ENCODE results near the gene SPEM2.

DNA sequence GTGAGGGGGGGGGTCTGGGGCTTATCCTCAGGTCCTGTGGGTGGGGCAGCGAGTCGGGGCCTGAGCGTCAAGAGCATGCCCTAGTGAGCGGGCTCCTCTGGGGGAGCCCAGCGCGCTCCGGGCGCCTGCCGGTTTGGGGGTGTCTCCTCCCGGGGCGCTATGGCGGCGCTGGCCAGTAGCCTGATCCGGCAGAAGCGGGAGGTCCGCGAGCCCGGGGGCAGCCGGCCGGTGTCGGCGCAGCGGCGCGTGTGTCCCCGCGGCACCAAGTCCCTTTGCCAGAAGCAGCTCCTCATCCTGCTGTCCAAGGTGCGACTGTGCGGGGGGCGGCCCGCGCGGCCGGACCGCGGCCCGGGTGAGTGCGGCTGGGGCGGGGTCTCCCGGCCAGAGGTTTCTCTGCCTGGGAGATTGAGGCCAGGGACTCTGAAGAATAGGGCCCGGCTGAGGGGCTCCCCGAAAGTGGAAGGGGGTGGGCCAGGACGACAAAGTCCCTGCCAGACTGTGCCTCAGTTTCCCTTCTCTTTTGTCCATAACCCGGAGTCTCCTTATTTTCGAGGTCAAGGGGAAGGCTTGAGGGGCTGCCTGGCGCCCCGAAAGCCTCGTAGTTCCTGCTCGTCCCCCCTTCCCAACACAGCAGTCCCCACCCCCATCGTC, 14.2 kb downstream of the SPEM2 start, which contains the start of gene FGF11:
- no peak for TF ChIP-seq CEBPB (IDR thresholded peaks at IDR 0.05; ENCODE audit: low read depth, low read length)
- TF ChIP-seq, protein P1, sequence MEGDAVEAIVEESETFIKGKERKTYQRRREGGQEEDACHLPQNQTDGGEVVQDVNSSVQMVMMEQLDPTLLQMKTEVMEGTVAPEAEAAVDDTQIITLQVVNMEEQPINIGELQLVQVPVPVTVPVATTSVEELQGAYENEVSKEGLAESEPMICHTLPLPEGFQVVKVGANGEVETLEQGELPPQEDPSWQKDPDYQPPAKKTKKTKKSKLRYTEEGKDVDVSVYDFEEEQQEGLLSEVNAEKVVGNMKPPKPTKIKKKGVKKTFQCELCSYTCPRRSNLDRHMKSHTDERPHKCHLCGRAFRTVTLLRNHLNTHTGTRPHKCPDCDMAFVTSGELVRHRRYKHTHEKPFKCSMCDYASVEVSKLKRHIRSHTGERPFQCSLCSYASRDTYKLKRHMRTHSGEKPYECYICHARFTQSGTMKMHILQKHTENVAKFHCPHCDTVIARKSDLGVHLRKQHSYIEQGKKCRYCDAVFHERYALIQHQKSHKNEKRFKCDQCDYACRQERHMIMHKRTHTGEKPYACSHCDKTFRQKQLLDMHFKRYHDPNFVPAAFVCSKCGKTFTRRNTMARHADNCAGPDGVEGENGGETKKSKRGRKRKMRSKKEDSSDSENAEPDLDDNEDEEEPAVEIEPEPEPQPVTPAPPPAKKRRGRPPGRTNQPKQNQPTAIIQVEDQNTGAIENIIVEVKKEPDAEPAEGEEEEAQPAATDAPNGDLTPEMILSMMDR (IDR thresholded peaks at IDR 0.05; ENCODE audit: control extremely low read depth in 1 of 3, insufficient read depth in 1 of 3, low read depth in 1 of 3, low read length in 3 of 3), result no peak
- TF ChIP-seq HDAC2 (IDR thresholded peaks at IDR 0.05; ENCODE audit: borderline replicate concordance in 1 of 2, low read depth in 2 of 2, low read length in 2 of 2), result no peak
- TF ChIP-seq SP1 (IDR thresholded peaks at IDR 0.05; ENCODE audit: low read depth, low read length), result no peak
- TF ChIP-seq, protein P2, sequence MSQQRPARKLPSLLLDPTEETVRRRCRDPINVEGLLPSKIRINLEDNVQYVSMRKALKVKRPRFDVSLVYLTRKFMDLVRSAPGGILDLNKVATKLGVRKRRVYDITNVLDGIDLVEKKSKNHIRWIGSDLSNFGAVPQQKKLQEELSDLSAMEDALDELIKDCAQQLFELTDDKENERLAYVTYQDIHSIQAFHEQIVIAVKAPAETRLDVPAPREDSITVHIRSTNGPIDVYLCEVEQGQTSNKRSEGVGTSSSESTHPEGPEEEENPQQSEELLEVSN (IDR thresholded peaks at IDR 0.05), result no peak
- TF ChIP-seq TEAD4 (IDR thresholded peaks at IDR 0.05; ENCODE audit: low read depth, low read length), result no peak
- TF ChIP-seq EP300 (IDR thresholded peaks at IDR 0.05; ENCODE audit: borderline replicate concordance in 1 of 2, low read depth in 2 of 2, low read length in 2 of 2), result no peak

Data from H1 (cell line).